ENCODE measurements around the gene ATG14.

DNA sequence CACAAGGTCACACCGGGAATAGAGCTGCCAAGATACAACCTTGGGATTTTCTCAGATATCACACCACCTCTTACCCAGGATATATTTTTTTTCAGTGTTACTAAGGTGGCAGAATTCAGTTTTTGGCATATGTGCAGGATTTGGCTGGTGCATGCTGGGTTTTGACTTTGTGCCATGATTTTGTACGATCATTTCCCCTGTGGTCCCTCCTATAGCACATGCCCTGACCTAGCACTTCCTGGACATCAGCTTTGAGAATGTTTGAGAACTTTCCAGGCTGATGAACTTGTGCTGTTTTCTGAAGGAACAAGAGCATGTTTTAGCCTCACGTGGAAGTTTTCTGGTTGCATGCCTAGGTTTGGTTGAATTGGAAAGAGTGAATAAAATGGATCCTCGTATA is 39.8 kb upstream of the ATG14 start:
- TF ChIP-seq POLR2A (IDR thresholded peaks at IDR 0.05) (no peak), POLR2AphosphoS5 (IDR thresholded peaks at IDR 0.05) (no peak), EP300 (IDR thresholded peaks at IDR 0.05) (no peak)
- TF ChIP-seq, protein P1, sequence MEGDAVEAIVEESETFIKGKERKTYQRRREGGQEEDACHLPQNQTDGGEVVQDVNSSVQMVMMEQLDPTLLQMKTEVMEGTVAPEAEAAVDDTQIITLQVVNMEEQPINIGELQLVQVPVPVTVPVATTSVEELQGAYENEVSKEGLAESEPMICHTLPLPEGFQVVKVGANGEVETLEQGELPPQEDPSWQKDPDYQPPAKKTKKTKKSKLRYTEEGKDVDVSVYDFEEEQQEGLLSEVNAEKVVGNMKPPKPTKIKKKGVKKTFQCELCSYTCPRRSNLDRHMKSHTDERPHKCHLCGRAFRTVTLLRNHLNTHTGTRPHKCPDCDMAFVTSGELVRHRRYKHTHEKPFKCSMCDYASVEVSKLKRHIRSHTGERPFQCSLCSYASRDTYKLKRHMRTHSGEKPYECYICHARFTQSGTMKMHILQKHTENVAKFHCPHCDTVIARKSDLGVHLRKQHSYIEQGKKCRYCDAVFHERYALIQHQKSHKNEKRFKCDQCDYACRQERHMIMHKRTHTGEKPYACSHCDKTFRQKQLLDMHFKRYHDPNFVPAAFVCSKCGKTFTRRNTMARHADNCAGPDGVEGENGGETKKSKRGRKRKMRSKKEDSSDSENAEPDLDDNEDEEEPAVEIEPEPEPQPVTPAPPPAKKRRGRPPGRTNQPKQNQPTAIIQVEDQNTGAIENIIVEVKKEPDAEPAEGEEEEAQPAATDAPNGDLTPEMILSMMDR (IDR thresholded peaks at IDR 0.05): no peak
